ENCODE data around the gene GP5. TPM values are rescaled to one million over a fixed set of nuclear protein-coding genes. Genes with fewer than 3 reads are reported as not detected.

GP5 gene
- total and polyA plus RNA-seq, 9 of the 15 experiments (the other 6 are each of a cell fraction or from before 2014, with no cell fraction given) = 0.03 to 0.04 (median 0.04) TPM; not detected in 6

GRCh38 chr3:194364652-194365434 is 34.2 kb downstream of the GP5 start:
- Histone ChIP-seq H3K4me1 (replicated peaks in 1 of 2; ENCODE audit: control insufficient read depth in 2 of 2, insufficient read depth in 2 of 2, low read length in 2 of 2) (peaks cover 0 to 3% of the 10 kb centered on the region in 2 experiments; a peak in 2 of 5 replicates), H3K27ac (ENCODE audit: extremely low read depth, low read depth, low read length) (no peak overlapping the region), H3K79me2 (ENCODE audit: control insufficient read depth, insufficient read depth, low read length) (no peaks in the 10 kb centered on the region), H3K4me3 (no peak overlapping the region), H4K20me1 (replicated peaks; ENCODE audit: control insufficient read depth, insufficient read depth, low read length) (0 out of 2 replicates have a peak, but pooled peaks cover 8% of the 10 kb centered on the region), H3K9ac (ENCODE audit: insufficient read depth in 1 of 2, low read depth in 2 of 2, low read length in 2 of 2) (no peak overlapping the region), H3K4me2 (ENCODE audit: insufficient read depth, low read length) (no peak overlapping the region), H3K9me3 (replicated peaks; ENCODE audit: control insufficient read depth, insufficient read depth, low read depth, low read length) (no peaks in the 10 kb centered on the region), H2AFZ (ENCODE audit: low read depth, low read length) (no peak overlapping the region), H3K36me3 (ENCODE audit: control insufficient read depth, insufficient read depth, low read length) (no peaks in the 10 kb centered on the region), H3K27me3 (ENCODE audit: control insufficient read depth in 2 of 2, insufficient read depth in 2 of 2, low read length in 2 of 2) (peaks cover 70 to 93% of the 10 kb centered on the region in 2 experiments), H3K9me1 (ENCODE audit: control insufficient read depth, insufficient read depth, low read length) (no peaks in the 10 kb centered on the region)
- DNase-seq (ENCODE audit: extremely low read depth in 1 of 4, low spot score in 3 of 4) = no peak
- ChIA-PET CTCF (ENCODE audit: low intra/inter-chr PET ratio) (no interaction called here), POLR2A (interaction anchor here (0.7 to 1.5 kb wide), 3 partner anchors 9 to 16 kb away, joined by 3 to 6 read pairs (median 4); no protein-coding TSS in a partner anchor)
- ATAC-seq = peak; percentile 11; the same call in 2 of the 3 replicates
- intact Hi-C loops (cut with micrococcal nuclease) = no loop called here
- no peak for FAIRE-seq
- WGBS (ENCODE audit: insufficient coverage, low coverage, missing lambda C conversion rate) = 2% methylated on average over 18 of the region's 20 CpGs
- TF ChIP-seq ZNF766 (CRISPR knock-in tag; conservative IDR thresholded peaks at IDR 0.05) (no peak), ATF3 (IDR thresholded peaks at IDR 0.05) (no peak), ATF3 (CRISPR knock-in tag; conservative IDR thresholded peaks at IDR 0.05) (no peak), HEY1 (CRISPR knock-in tag; IDR thresholded peaks at IDR 0.05; ENCODE audit: borderline replicate concordance) (no peak), JUNB (CRISPR knock-in tag; conservative IDR thresholded peaks at IDR 0.05) (no peak), MEIS2 (IDR thresholded peaks at IDR 0.05; ENCODE audit: partially characterized antibody) (peak; percentile 59), FOXJ3 (CRISPR knock-in tag; IDR thresholded peaks at IDR 0.05) (no peak), C11orf30 (IDR thresholded peaks at IDR 0.05; ENCODE audit: low read depth) (no peak), USF2 (CRISPR knock-in tag; IDR thresholded peaks at IDR 0.05) (no peak), MAX (CRISPR knock-in tag; IDR thresholded peaks at IDR 0.05) (0 out of 2 replicates have a peak, but pooled peaks have one; percentile 16), ZEB2 (IDR thresholded peaks at IDR 0.05) (no peak), PKNOX1 (IDR thresholded peaks at IDR 0.05) (0 out of 2 replicates have a peak, but pooled peaks have one; percentile 37), E2F4 (CRISPR knock-in tag; IDR thresholded peaks at IDR 0.05; ENCODE audit: low read depth) (no peak)
- in situ Hi-C loops (cut with MboI) = no loop called here
- no TSS peak for BruUV-seq (replicated peaks)

Data from K562 (cell line).